NB4 (cell line): Measurements from ENCODE around the gene SMC6.

Experiments
- DNase-seq: peaks from one replicate; pipeline ENCODE4 v3.0.0; 2010; ENCODE audit warnings: low read depth
- H3K4me3 ChIP-seq: one replicate; pipeline ENCODE4 v1.5.1; 2011; ENCODE audit warnings: mild to moderate bottlenecking, low read depth, low read length, moderate library complexity
- MYC ChIP-seq: IDR thresholded peaks from 2 replicates; pipeline ENCODE4 v1.6.1; 2011; ENCODE audit warnings: low read depth, low read length
- POLR2A ChIP-seq: IDR thresholded peaks from 2 replicates; pipeline ENCODE4 v1.6.1; 2011; ENCODE audit warnings: mild to moderate bottlenecking; ENCODE audit not compliant: insufficient read length; ENCODE audit errors: extremely low read depth
- TF ChIP-seq, protein P1 (sequence below): IDR thresholded peaks from 2 replicates; pipeline ENCODE4 v1.6.1; 2011; ENCODE audit warnings: low read depth, low read length
- TF ChIP-seq, protein P2 (sequence below): IDR thresholded peaks from one replicate; pipeline ENCODE4 v1.5.1; 2012; ENCODE audit warnings: low read depth, low read length

Gene SMC6

GRCh38 chr2:17657759-17658158 is 95.9 kb downstream of the SMC6 start:
- no peak for DNase-seq
- TF ChIP-seq, protein P1, sequence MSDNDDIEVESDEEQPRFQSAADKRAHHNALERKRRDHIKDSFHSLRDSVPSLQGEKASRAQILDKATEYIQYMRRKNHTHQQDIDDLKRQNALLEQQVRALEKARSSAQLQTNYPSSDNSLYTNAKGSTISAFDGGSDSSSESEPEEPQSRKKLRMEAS: no peak
- TF ChIP-seq, protein P2, sequence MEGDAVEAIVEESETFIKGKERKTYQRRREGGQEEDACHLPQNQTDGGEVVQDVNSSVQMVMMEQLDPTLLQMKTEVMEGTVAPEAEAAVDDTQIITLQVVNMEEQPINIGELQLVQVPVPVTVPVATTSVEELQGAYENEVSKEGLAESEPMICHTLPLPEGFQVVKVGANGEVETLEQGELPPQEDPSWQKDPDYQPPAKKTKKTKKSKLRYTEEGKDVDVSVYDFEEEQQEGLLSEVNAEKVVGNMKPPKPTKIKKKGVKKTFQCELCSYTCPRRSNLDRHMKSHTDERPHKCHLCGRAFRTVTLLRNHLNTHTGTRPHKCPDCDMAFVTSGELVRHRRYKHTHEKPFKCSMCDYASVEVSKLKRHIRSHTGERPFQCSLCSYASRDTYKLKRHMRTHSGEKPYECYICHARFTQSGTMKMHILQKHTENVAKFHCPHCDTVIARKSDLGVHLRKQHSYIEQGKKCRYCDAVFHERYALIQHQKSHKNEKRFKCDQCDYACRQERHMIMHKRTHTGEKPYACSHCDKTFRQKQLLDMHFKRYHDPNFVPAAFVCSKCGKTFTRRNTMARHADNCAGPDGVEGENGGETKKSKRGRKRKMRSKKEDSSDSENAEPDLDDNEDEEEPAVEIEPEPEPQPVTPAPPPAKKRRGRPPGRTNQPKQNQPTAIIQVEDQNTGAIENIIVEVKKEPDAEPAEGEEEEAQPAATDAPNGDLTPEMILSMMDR: no peak
- TF ChIP-seq POLR2A (no peak), MYC (no peak)
- H3K4me3 ChIP-seq: no peak overlapping the region

DNA sequence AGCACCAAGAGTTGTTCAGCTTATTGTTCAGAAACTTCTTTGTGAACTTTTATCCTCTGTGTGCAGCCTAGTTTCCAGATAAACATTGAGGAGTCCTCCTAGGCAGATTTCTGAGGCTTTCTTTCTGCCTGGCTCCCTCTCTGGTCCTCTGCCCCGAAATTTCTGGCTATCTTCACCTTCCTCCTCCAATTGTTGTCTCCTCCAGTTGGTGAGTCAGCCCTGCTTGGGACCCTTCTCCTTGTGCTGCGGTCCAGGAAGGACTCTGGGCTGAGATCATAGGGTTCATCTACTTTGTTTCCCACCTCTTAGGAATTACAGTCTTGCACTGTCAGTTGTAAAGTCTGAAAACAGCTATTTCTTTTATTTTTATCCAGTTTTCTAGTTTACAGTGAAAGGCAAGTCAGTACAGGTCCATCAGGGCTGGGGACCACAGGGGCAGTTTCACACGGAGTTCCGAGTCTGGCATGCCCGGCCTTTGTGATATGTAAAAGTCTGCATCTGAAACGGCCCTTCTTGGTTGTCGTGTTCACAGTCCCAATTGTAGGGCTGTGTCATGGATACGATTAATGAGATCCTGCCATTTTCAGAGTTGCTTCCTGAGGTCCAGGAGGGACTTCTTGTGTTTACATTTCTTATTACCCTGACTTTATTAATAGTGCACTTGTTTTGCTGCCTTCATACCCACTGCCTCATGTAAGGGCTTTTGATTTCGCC is 100.8 kb downstream of the SMC6 start:
- H3K4me3 ChIP-seq: no peak overlapping the region
- no peak for DNase-seq
- TF ChIP-seq, protein P2: no peak
- TF ChIP-seq POLR2A (no peak), MYC (no peak)
- TF ChIP-seq, protein P1: no peak

DNA sequence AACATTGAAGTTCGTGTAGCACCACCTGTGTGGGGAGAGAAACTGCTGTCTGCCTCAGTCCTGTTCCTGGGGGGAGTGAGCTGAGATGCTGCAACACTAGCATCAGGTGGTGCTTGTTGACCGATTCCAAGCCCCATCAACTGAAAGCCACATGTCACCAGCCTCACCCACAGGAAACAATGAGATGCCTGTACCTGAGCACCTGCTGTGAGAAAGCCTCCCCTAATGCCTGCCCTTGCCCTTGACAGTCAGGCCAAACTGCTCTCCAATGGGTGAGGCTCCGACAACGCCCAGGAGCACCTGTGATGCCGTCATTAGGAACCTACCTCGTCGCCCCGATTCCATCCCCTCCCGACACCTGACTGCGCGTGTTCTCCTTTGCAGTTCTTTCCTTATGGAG is 104.6 kb downstream of the SMC6 start:
- DNase-seq: no peak
- H3K4me3 ChIP-seq: no peak overlapping the region
- TF ChIP-seq, protein P2: no peak
- TF ChIP-seq MYC: no peak

DNA sequence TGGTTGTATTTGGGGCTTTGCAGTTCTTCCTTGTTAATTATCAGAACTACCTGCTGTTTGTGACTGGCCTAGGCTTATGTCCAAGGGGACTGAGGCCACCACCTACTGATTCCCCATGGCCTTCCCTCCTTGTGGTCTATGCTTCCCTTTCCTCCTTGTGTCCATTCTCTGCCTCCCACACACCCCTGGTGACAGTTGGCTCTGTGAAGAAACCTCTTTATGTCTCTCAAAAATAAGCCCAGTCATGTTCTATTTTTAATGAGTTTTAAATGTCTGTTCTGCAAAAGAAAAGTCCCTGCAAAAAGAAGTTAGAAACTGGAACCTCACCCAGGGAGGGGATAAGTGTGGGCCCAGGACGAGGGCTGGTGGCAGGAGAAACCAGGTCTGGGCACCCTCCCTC is 105.0 kb downstream of the SMC6 start:
- DNase-seq: peak; percentile 65
- TF ChIP-seq, protein P2: no peak
- TF ChIP-seq POLR2A (no peak), MYC (no peak)
- TF ChIP-seq, protein P1: no peak
- no peak overlapping the region for H3K4me3 ChIP-seq

- DNase-seq: no peak
- no peak for TF ChIP-seq POLR2A
- TF ChIP-seq, protein P2: no peak
- TF ChIP-seq MYC: no peak
- TF ChIP-seq, protein P1: no peak
- no peak overlapping the region for H3K4me3 ChIP-seq
These were observed 106.5 kb downstream of the SMC6 start for GRCh38 chr2:17646838-17647701.
